Stimulated activated CD4-positive, alpha-beta T cell treated with anti-CD3 and anti-CD28 coated beads, Interleukin-4, amount 100 ng/mL, for 4 hours (primary cell): ENCODE measurements around the gene PRRT3.
A peak's percentile ranks its signal among the peaks of the same experiment; 100 is the strongest.
"Not testable (repeated sequence)": the region's sequence is repeated elsewhere in the genome, so short reads cannot be mapped to it uniquely, and the experiment has no call there.

Experiments used
- DNase-seq, 2 experiments: peaks; one replicate each; pipeline ENCODE4 v3.0.0-alpha.2; 2020

Gene PRRT3

DNA sequence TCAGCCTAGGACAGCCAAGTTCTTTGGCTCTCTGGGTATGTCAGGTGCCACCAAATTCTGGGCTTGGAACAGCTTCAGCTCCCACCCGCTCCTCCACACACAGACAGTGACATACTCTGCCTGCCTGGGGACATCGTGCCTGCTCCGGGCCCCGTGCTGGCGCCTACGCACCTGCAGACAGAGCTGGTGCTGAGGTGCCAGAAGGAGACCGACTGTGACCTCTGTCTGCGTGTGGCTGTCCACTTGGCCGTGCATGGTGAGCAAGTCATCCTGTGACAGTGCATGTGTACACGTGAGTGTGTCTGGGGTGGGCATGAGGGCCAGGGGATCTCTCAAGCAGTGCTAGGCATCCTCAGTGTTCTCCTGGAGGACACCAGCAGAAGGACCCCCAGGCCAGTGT is 34.4 kb downstream of the PRRT3 start:
- DNase-seq: no peak

DNA sequence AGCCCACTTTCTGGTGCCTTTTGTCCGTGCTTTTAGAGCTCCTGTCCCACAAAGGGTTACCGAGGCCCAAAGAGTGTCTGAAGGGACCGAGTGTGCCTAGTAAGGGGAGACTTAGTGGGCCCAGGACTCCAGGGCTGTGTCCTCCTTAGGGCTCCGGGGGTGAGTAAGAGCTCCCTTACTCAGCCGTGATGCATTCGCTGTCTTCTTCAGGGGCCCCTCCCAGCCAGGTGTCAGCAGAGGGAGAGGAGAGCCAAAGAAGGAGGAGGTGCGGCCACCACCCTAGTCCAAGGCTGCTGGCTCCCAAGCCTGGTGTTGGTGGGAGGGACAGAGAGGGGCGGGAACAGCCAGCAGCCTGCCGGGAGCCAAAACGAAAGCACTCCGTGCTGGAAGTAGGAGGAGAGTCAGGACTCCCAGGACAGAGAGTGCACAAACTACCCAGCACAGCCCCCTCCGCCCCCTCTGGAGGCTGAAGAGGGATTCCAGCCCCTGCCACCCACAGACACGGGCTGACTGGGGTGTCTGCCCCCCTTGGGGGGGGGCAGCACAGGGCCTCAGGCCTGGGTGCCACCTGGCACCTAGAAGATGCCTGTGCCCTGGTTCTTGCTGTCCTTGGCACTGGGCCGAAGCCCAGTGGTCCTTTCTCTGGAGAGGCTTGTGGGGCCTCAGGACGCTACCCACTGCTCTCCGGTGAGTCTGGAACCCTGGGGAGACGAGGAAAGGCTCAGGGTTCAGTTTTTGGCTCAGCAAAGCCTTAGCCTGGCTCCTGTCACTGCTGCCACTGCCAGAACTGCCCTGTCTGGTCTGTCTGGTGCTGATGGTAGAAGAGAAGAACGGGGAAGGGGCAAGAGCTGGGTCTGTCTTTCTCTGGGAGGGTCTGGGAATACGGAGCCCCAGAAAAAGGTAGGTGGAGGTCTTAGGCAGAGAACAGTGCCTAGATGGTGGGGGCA is 35.2 kb downstream of the PRRT3 start, which contains the start of gene IL17RC:
IL17RC (plus strand) TSS at position 365 of the 947 bp plus-strand sequence; CDS start at position 583, 218 bp downstream.
- peak; percentile 28 to 50 for DNase-seq

DNA sequence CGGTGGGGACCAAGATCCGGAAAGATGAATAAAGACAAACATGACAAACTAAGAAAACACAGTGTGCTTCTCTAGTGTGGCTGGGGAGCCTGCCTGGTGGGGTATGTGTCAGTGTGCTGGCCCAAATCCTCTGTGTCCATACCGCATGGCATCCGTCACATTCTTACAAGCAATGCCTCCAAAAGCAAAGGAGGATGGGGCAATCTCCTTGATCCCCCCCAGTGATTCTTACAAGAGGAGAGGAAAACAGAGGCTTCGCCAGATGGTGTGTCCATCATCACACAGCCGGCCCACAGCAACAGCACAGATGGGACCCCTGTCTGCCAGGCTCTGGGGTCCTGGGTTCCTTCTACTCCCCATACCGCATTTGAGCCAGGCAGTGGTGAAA is 35.9 kb downstream of the PRRT3 start:
- DNase-seq: no peak

DNA sequence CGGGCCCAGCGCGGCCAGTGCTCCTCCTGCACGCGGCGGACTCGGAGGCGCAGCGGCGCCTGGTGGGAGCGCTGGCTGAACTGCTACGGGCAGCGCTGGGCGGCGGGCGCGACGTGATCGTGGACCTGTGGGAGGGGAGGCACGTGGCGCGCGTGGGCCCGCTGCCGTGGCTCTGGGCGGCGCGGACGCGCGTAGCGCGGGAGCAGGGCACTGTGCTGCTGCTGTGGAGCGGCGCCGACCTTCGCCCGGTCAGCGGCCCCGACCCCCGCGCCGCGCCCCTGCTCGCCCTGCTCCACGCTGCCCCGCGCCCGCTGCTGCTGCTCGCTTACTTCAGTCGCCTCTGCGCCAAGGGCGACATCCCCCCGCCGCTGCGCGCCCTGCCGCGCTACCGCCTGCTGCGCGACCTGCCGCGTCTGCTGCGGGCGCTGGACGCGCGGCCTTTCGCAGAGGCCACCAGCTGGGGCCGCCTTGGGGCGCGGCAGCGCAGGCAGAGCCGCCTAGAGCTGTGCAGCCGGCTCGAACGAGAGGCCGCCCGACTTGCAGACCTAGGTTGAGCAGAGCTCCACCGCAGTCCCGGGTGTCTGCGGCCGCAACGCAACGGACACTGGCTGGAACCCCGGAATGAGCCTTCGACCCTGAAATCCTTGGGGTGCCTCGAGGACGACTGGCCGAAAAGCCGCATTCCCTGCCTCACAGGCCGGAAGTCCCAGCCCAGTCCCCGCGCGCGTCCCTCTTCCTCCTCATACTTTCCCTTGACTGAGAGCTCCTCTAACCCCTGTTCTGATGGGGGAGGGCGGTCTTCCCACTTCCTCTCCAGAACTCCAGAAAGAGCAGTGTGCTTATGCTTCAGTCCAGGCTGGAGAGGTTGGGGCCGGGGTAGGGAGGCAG is 36.7 kb downstream of the PRRT3 start:
- DNase-seq: peak; percentile 10 to 30

DNA sequence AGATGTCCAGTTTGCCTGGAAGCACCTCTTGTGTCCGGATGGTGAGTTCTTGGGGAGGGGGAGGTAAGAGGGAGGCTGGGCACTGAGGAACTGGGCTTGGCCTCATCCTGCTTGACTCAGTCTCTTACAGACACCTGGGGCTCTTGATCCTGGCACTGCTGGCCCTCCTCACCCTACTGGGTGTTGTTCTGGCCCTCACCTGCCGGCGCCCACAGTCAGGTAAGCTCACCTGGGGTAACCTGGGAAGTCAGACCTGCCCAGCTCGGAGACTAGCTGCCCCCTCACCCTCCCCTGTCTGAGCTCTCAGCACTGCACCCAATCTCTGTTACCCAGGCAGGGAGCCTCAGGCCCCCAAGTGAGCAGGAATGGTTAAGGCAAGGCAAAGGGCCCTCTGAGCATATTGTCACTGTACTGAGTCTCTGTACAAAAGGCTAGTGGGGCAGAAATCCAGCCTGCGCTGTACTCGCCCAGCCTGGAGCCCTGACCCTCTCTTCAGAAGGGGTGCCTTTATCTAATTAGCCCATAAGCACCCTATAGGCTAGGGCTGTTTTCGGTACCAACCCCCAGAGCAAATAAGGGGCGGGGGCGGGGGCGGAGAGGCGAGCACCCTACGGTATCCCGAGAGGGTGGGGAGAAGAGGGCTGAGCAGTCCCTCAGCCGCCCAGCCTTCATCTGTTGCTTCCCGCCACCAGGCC is 37.5 kb downstream of the PRRT3 start:
- DNase-seq: no peak

DNA sequence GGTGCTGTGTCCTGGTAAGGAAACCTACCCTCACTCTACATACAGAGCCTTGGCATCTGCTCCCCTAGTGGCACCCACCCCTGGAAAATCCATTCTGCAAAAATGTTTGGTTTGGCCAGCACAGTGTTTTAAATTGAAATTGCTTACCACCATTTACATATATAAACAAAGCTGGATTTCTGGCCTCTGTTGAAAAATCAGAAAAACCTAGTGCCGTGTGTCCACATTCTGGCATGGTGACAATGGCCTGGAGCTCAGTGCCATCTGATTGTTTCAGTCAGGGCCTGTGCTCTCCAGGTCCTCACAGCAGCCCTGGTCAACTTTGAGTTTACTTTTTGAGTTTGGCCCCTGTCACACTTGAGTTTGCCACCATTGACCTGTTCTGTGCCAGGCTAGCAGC is 38.2 kb downstream of the PRRT3 start:
- no peak for DNase-seq

DNA sequence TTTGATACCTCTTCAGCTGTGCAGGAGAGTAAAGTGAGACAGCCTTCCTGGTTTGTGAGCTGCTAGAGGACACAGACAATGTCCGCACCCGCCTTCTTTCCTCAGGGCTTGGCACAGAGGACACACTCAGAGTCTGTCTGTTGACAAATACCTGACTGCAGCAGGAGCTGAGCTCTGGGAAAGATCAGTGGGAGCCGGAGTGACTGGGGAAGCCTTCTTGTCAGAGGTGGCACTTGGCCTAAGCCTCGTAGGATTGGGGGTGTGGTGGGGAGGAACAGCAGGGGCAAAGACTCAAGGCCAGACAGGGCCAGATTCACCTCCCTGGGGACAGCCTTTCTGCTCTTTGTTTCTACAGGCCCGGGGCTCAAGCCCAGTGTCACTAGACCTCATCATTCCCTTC is 38.6 kb downstream of the PRRT3 start:
- DNase-seq: no peak

DNA sequence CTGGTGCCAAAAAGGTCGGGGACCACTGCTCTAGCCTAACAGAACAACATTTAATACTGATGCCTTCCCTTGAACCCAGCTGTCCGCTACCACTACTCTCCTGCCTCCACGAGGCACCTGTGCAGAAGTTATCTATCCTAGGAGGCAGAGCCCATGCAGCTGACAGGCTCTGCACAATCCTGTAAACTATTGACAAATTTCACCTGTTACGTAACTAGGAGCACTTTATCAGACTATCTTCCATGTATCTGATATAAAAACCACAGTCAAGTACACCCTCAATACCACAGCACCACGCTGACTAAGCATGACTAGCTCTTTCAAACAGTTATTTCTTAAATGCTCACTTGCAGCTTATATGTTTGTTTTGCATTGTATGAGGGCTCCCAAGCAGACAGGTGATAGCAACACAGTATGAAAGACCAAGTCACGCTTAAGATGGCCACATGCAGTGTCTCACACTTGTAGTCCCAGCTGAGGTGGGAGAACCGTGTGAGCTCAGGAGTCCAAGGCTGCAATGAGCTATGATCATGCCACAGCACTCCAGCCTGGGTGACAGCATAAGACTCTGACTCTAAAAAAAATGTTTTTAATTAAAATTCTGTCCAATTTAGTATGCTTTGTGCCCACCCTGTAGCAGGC is 39.8 kb downstream of the PRRT3 start:
- no peak for DNase-seq

DNA sequence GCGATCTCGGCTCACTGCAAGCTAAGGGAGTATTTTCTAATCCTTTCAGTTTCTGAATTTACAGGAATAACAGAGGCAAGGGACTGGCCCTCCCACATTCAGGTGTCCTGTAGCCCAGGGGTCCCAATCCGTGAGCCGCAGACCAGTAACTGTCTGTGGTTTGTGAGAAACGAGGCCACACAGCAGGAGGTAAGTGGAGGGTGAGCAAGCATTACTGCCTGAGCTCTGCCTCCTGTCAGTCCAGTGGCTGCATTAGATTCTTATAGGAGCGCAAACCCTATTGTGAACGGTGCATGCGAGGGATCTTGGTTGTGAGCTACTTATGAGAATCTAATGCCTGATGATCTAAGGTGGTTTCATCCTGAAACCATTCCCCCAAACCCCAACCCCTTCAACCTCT is 40.3 kb downstream of the PRRT3 start:
- DNase-seq: no peak

DNA sequence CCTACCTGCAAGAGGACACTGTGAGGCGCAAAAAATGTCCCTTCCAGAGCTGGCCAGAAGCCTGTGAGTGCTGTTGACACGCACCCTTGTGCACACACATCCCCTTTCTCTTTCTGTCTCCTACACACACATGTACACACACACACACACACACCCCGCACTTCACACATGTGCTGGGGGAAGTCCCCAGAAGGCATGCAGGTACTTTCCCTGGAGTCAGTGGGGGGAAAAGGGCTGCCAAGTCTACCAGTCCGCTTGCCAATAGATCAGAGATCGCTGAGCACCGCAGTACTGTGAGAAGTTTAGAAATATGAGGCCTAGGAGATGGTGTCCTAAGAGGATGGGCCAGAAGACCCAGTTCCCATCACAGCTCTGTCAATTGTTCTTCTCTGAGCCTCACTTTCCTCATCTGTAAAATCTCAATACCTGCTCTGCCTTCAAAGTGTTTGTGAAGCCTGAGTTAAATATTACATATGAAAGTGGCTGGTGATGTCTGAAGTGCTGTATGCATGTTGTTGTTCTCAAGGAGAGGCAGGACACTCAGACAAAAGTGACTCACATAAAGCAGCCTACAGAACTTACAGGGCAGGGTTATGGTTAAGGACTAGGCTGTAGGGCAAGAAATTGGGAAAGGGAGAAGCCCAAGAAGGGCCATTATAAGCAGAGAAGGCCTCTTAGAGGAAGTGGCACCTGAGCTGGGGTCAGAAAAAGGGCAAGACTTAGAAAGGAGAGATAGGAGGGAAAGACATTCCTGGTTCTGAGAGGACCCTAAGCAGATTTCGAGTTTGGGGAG is 42.8 kb downstream of the PRRT3 start:
- peak in 1 of 2 experiments; percentile 26 for DNase-seq

DNA sequence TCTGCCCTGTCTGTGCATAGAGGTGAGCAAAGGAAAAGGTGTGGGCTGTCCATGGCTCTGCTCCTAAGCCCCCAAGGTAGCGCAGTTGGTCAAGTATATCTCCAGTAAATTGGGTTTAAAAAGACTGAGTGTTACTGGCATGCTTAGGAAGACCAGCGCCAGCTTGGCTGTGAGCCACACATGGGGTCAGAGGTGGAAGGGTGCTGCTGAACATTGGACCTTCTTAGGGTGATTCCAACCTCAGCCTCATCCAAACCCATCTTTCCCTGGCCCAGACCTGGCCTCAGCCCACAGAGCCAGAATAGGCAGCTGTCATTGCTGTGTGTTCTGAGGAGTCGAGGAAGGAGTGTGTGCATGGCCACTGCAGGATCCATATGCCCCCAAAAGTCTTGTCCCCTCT is 43.9 kb downstream of the PRRT3 start:
- no peak for DNase-seq

DNA sequence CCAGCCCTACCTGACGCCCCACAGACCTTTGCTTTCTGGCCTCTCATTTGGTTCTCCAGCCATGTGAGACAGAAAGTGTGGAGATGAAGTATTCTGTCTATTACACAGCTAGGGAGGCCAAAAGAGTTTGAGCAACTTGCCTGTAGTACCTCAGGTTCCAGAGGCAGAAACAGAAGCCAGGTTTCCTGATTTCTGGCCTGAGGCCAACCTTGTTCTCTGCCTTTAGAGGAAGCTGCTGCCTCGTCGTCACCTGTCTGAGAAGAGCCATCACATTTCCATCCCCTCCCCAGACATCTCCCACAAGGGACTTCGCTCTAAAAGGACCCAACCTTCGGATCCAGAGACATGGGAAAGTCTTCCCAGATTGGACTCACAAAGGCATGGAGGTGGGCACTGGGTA is 45.7 kb downstream of the PRRT3 start:
- DNase-seq: no peak

DNA sequence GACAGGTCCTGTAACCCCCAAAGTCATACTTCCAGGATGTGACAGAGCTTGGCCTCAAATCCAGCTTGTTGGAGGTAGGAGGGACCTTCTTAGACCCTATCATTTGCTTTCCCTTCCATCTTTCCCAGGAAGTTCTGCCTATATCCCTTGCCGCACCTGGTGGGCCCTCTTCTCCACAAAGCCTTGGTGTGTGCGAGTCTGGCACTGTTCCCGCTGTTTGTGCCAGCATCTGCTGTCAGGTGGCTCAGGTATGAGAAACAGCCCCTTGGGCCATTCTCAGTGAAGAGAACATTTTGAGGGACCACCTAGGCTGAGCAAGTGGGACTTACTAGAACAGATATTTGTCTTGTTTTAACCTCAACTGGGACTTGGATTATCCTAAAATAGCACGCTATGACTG is 48.3 kb downstream of the PRRT3 start:
- no peak for DNase-seq

DNA sequence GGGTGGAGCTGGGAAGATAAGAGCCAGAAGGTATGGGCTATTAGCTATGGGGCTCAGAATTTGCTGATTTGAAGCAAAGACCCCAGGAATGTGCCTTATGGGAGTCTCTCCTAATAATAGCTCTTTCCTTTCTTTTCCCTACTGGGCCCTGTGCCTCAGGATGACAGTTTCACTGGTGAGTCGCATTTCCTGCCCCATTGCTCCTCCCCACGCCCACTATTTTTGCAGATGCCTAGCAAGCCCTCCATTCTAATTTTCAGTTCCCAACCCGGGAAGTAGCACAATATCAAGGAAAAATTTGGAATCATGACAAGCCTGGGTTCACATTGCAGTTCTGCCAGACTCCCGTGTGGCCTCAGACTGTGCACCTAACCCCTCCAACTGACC is 49.0 kb downstream of the PRRT3 start:
- DNase-seq: no peak

DNA sequence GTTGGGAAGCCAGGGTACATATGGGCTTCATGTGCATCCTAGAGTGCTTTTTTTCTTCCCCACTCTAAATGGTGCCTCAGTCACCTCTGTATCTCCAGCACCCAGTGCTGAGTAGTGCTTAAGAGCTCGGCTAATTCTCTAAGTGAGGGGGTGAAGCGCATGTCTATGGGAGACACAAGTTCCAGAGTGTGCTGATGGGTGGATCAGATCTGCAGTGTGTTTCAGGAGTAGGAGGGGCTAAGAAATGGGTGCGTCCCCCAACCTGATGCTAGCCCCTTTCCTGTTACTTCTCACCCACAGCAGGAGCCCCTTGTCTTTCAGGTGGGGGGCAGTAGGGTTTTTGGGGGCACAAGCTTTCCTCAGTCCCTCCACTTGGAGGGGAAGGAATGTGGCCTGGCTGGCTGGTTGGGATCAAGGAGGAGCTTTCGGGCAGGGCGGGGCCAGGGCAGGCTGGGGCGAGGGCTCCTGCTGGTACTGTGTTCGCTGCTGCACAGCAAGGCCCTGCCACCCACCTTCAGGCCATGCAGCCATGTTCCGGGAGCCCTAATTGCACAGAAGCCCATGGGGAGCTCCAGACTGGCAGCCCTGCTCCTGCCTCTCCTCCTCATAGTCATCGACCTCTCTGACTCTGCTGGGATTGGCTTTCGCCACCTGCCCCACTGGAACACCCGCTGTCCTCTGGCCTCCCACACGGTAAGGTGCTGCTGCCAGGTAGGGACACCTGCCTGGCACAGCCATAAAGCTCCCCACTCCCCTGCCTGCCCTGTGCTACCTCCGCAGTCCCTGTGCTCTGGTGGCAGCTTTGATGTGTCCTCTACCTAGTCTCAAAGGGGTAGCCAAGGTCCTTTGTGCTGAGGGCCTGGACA is 49.6 kb downstream of the PRRT3 start, which contains the start of gene IL17RE:
IL17RE (plus strand) TSS at position 477 of the 866 bp plus-strand sequence; CDS start at position 562, 85 bp downstream.
- no peak for DNase-seq

DNA sequence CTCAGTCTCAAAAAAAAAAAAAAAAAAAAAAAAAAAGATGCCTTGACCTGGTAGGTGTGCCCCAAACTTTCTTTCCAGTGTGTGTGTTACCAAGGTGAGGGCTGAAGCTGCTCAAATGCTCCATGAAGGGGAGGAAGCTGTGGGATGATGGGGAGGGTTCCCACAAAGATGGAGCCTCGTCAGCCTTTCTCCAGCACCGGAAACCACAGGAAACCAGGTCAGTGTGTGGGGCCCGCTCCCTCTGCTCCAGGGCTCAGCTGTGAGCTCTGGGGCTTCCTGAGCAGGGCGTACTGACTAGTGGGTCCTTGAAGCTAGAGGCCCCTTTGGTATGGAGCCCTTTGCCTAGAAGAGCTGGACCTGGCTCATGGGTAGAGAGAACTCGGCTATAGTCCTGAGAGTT is 50.2 kb downstream of the PRRT3 start:
- DNase-seq: peak in 1 of 2 experiments; percentile 26

DNA sequence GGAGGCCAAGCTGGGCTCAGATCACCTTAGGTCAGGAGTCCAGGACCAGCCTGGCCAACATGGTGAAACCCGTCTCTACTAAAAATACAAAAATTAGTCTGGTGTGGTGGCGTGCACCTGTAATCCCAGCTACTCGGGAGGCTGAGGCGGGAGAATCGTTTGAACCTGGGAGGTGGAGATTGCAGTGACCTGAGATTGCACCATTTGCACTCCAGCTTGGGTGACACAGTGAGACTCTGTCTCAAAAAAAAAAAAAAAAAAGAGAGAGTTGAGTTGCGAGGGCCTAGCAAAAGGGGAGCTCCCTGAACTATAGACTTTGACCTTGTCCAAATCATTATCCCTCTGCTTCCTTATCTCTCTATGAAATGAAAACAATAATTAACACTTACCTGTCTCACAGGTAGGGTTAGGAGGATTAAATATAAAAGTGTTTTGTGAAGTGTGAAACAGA is 51.2 kb downstream of the PRRT3 start:
- not testable (repeated sequence) for DNase-seq

DNA sequence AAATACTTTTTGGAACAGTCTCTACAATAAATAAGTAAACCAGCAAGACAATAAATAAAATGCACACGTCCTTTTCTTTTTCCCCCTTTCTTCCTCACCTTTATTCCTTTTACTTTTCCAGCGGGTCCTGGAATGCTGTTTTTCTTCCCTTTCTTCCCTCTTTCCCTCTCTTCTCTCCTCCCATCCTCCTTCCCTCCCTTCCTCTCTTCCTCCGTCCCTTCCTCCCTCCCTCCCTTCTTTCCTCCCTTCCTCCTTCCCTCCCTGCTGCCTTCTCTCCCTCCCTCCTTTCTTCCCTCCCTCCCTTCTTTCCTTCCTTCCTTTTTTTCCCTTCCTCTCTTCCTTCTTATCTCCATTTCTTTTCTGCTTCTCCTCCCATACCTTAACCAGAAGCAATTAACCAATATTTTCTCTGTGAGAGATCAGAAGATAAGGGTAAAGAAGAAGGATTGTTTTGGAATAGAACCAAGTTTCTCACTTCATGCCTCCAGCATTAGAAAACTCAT is 52.9 kb downstream of the PRRT3 start:
- no peak for DNase-seq

DNA sequence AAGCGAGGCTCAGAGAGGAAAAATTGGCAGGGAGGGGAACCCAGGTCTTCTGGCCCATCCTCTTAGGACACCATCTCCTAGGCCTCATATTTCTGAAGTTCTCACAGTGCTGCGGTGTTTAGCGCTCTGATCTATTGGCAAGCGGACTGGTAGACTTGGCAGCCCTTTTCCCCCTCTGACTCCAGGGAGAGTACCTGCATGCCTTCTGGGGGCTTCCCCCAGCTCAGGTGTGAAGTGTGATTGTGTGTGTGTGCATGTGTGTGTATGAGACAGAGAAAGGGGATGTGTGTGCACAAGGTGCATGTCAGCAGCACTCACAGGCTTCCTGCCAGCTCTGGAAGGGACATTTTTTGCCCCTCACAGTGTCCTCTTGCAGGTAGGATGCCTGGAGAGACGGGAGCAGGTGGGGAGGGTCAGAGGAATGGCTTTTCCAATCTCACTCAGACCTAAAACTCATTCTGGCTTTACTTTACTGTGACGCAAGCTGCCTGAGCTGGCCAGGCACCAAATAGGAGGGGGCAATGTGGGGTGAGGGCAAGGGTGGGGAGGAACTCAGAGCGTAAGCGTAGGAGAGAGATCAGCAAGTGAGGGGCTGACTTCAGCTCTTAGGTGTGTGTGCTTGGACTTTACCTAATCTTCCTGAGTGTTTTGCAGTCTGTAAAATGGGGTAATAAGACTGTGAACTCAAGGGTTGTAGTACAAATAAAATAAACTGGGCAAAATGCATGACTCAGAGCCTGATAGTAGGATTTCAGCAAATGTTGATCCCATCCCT is 53.6 kb downstream of the PRRT3 start:
- no peak for DNase-seq
